Activated T-cell treated with anti-CD3 and anti-CD28 coated beads for 1 hour (primary cell): ENCODE data around the gene YES1.
A peak's percentile ranks its signal among the peaks of the same experiment; 100 is the strongest.

Experiments
- DNase-seq: peaks from one replicate; pipeline ENCODE4 v3.0.0-alpha.2; 2020; ENCODE audit warnings: low read depth

Gene YES1

DNA sequence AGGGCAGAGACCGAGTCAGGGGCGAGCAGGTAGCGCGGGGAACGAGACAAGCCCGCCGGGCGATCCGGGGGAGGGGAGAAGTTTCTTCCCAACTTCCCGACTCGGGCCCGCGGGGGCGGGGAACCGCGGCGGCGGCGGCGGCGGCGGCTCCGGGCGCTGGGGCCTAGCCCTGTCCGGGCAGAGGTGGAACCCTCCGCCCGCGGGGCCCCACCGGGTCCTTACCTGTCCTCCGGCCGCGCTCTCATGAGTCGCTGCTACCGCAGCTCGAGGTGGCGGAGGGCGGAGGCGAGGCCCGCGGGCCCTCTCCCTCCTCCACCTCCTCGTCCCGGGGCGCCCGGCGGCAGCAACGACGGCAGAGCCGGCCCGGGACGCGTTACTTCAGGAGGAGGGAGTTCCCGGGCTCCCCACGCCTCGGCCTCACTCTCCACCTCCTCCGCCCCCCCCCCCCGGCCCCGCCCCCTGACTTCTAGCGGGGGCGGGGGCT, at the start of gene YES1:
Gene YES1, minus strand, starts transcription at position 351 of the 484 bp plus-strand sequence. CDS start 55,415 bp downstream, outside the sequence.
- peak; percentile 47 for DNase-seq

GRCh38 chr18:857986-858385, 45.9 kb upstream of the YES1 start:
- DNase-seq: no peak

GRCh38 chr18:853471-853870, 41.4 kb upstream of the YES1 start:
- no peak for DNase-seq

- DNase-seq: no peak
These were observed 38.9 kb upstream of the YES1 start for GRCh38 chr18:850960-851359.

DNA sequence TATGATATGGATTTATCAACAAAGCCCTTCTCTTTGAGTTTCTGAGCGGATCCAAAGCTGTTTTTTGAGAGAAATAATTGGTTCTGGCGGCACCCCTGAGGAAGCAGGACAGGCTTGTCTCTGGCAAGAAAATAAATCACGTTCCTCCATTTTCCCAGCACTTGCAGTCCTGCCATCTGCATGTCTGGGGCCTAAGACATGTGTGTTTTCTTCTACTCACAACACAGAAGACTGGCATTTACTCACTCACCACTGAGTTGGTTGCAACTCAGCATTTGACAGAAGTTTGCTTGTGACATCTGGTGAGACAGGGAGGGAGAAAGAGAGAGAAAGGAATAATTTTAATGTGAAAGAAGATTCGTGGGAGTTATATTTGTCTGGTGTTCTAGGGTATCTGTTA, 37.0 kb upstream of the YES1 start:
- DNase-seq: no peak

- DNase-seq: no peak
These were observed 36.2 kb upstream of the YES1 start for GRCh38 chr18:848062-848861.

GRCh38 chr18:845152-845819, 33.2 kb upstream of the YES1 start:
- DNase-seq: no peak

- no peak for DNase-seq
These were observed 29.8 kb upstream of the YES1 start for GRCh38 chr18:841647-842370.

GRCh38 chr18:840516-840915, 28.5 kb upstream of the YES1 start:
- DNase-seq: no peak

- no peak for DNase-seq
These were observed 28.0 kb upstream of the YES1 start for GRCh38 chr18:840023-840408.

GRCh38 chr18:839224-840022, 27.4 kb upstream of the YES1 start:
- DNase-seq: peak; percentile 91

GRCh38 chr18:837922-838321, 25.9 kb upstream of the YES1 start:
- DNase-seq: no peak

DNA sequence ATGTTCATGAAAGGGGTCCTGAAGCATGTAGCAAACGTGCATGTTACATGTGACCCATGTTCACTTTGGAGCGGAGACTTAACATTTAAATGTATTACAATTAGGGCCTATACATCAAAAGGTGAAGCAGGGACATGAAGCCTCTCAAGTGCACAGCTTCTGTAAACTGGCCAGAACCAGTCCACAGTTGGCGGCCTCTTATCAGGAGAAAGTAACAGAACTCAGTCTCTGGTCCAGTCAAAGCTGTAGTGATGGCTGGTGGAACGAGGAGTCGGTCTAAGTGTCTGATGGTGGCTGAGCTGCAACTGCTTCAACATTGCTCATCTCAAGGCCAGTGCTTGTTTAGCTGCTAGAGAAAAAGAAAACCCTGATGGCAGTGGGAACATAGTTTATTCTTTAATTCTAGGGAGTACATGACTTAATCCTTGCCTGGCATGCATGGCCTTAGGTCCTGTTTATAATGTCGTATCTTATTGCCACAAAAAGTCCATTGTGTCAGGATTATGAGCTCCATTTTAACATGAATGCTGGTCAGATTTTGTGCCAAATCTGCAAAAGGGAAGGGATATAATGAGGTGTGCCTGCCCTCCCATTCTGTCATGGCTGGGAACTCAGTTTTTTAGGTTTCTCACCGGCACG, 22.2 kb upstream of the YES1 start:
- no peak for DNase-seq

DNA sequence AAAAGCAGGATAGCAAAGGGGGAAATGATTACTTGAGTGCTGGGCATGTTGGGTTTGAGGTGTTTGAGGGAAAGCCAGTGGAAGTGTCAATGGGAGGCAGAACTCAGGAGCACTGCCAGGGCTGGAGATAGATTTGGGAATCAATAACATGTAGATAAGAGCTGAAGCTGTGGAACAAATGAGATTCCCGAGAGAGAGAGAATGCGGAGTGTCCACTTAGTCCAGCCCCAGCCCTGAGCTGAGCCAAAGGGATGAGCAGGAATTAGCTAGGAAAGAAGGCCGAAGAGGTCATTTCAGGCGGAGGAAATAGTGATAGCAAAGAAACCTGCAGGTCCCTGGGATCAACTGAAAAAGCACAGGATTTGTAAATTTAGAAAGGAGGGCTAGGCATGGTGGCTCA, 21.2 kb upstream of the YES1 start:
- no peak for DNase-seq

- no peak for DNase-seq
These were observed 20.1 kb upstream of the YES1 start for GRCh38 chr18:832085-832681.

DNA sequence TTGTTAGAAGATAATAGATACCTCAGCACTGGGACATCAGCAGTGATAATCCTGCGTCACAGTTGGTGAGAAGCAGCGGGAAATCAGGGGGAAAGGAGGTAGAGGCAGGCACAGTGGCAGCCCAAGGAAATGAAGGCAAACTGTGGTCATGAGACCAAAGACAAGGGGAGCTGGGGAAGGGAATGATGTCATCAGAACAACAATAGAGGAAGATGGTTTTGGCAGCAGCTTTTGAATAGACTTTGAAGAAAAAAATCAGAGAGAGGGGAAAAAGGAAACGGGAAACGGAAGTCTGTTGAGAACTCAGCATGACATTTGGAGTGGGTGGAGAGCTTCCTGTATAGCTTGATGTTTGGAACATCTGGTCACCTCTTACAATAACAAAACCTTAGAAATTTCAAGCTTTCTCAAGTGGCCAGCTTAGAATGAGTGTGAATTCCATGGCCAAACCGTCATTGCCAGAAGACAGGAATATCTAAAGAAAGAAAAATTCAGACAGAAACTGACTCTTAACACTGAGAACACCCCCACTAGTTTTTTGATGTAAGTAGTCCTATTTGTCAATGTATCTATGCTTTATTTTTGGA, 18.4 kb upstream of the YES1 start:
- no peak for DNase-seq

GRCh38 chr18:829432-829831, 17.4 kb upstream of the YES1 start:
- DNase-seq: no peak

DNA sequence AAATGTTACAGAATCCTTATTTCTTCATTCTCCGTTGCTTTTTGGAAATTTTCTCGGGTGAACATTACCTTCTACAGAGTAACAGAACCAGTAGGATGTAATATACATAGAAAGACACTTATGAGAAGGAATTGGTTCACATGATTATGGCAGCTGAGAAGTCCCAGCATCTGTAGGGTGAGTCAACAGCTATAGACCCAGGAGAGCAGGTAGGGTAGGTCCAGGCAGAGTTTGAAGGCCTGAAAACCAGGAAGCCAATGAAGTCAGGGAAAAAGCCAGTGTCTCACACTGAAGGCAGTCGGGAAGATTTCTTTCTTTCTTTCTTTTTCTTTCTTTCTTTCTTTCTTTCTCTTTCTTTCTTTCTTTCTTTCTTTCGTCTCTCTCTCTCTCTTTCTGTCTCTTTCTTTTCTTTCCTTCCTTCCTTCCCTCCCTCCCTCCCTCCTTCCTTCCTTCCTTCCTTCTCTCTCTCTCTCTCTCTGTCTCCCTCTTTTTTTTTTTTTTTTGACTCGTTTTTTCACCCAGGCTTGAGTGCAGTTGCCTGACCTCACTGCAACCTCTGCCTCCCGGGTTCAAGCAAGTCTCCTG, 15.1 kb upstream of the YES1 start:
- DNase-seq: no peak

DNA sequence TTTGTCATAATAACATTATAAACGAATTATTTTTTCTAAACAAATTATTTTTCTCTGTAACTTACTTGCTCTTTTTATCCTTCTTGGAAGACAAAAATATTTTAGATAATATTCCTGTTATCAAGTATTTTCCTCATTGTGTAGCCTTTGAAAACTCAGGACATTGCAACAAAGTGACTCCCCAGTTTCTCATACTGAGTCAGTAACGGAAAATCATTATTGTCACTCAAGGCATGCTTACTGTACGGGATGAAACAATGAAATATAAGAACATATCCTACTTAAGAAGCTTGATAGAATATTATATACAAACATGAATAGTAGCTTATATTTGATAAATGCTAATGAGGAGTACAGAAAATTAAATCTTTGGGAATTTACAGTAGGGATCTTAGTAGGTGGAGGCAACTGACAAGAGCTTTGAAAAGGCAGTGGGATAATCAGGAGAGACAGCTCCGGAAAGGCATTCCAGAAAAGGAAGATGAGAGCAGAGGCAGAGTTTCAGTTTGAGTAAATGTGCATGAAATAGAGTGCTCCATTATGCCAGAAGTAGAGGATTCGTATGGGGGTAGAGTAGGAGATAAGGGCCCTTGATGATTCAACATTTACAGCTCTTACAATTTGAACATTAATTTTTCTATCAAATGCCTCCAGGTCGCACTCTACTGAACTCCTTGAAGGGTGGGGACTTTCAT, 14.0 kb upstream of the YES1 start:
- DNase-seq: no peak

GRCh38 chr18:824179-824578, 12.1 kb upstream of the YES1 start:
- DNase-seq: no peak
